ENCODE measurements around the gene CDCP1. TPM values are rescaled to one million over a fixed set of nuclear protein-coding genes. Genes with fewer than 3 reads are reported as not detected.
A peak's percentile ranks its signal among the peaks of the same experiment; 100 is the strongest.

CDCP1 gene
- total RNA-seq, 1 donor from 2014 or later, result 3.2 TPM

GRCh38 chr3:45067941-45068340 is 78.2 kb downstream of the CDCP1 start:
- peaks cover 9% of the 10 kb centered on the region for H3K27me3 Mint-ChIP-seq
- no peak for DNase-seq
- H3K4me1 Mint-ChIP-seq, result peaks cover 31% of the 10 kb centered on the region
- intact Hi-C loops (cut with micrococcal nuclease), result no loop called here
- peaks cover 1% of the 10 kb centered on the region for H3K36me3 Mint-ChIP-seq (ENCODE audit: low read depth)
- no peak overlapping the region for H3K4me3 Mint-ChIP-seq
- H3K27ac Mint-ChIP-seq, result no peak overlapping the region
- peaks cover 3% of the 10 kb centered on the region for H3K9me3 Mint-ChIP-seq

GRCh38 chr3:45067486-45067885 is 78.7 kb downstream of the CDCP1 start:
- H3K4me3 Mint-ChIP-seq, result no peak overlapping the region
- no peaks in the 10 kb centered on the region for H3K36me3 Mint-ChIP-seq (ENCODE audit: low read depth)
- H3K4me1 Mint-ChIP-seq, result peaks cover 31% of the 10 kb centered on the region
- peaks cover 9% of the 10 kb centered on the region for H3K27me3 Mint-ChIP-seq
- no peak overlapping the region for H3K27ac Mint-ChIP-seq
- no peak for DNase-seq
- intact Hi-C loops (cut with micrococcal nuclease), result no loop called here
- peaks cover 3% of the 10 kb centered on the region for H3K9me3 Mint-ChIP-seq

GRCh38 chr3:45066109-45066801 is 79.9 kb downstream of the CDCP1 start:
- peaks cover 33% of the 10 kb centered on the region for H3K4me1 Mint-ChIP-seq
- intact Hi-C loops (cut with micrococcal nuclease), result loop anchor here (1.0 kb wide), 1 partner anchor 101 kb away; no protein-coding TSS in a partner anchor
- H3K9me3 Mint-ChIP-seq, result peaks cover 3% of the 10 kb centered on the region
- H3K36me3 Mint-ChIP-seq (ENCODE audit: low read depth), result no peaks in the 10 kb centered on the region
- no peak for DNase-seq
- peaks cover 9% of the 10 kb centered on the region for H3K27me3 Mint-ChIP-seq
- H3K27ac Mint-ChIP-seq, result peak overlapping the region; percentile 54
- H3K4me3 Mint-ChIP-seq, result no peak overlapping the region

- peaks cover 3% of the 10 kb centered on the region for H3K9me3 Mint-ChIP-seq
- intact Hi-C loops (cut with micrococcal nuclease), result loop anchor here (2.0 kb wide), 1 partner anchor 39 kb away; no protein-coding TSS in a partner anchor
- peak overlapping the region; percentile 41 for H3K4me3 Mint-ChIP-seq
- H3K27me3 Mint-ChIP-seq, result peaks cover 9% of the 10 kb centered on the region
- DNase-seq, result no peak
- H3K36me3 Mint-ChIP-seq (ENCODE audit: low read depth), result no peaks in the 10 kb centered on the region
- H3K27ac Mint-ChIP-seq, result peak overlapping the region; percentile 87
- peaks cover 33% of the 10 kb centered on the region for H3K4me1 Mint-ChIP-seq
Measured at GRCh38 chr3:45065373-45065720, 80.8 kb downstream of the CDCP1 start.

GRCh38 chr3:45064512-45065372 is 81.4 kb downstream of the CDCP1 start:
- DNase-seq, result peak; percentile 90
- Mint-ChIP-seq H3K9me3 (peaks cover 3% of the 10 kb centered on the region), H3K36me3 (ENCODE audit: low read depth) (no peaks in the 10 kb centered on the region), H3K4me1 (peaks cover 33% of the 10 kb centered on the region), H3K27ac (peak overlapping the region; percentile 87), H3K4me3 (peak overlapping the region; percentile 57), H3K27me3 (peaks cover 9% of the 10 kb centered on the region)
- intact Hi-C loops (cut with micrococcal nuclease), result loop anchor here (2.0 kb wide), 1 partner anchor 40 kb away; no protein-coding TSS in a partner anchor

- no peaks in the 10 kb centered on the region for H3K36me3 Mint-ChIP-seq (ENCODE audit: low read depth)
- intact Hi-C loops (cut with micrococcal nuclease), result no loop called here
- H3K4me3 Mint-ChIP-seq, result no peak overlapping the region
- peaks cover 3% of the 10 kb centered on the region for H3K9me3 Mint-ChIP-seq
- no peaks in the 10 kb centered on the region for H3K27me3 Mint-ChIP-seq
- peaks cover 34% of the 10 kb centered on the region for H3K4me1 Mint-ChIP-seq
- no peak for DNase-seq
- no peak overlapping the region for H3K27ac Mint-ChIP-seq
Measured at GRCh38 chr3:45062697-45063070, 83.5 kb downstream of the CDCP1 start.

- Mint-ChIP-seq H3K36me3 (ENCODE audit: low read depth) (no peaks in the 10 kb centered on the region), H3K9me3 (peaks cover 2% of the 10 kb centered on the region), H3K27me3 (no peaks in the 10 kb centered on the region), H3K4me1 (peaks cover 23% of the 10 kb centered on the region), H3K27ac (no peak overlapping the region), H3K4me3 (no peak overlapping the region)
- DNase-seq, result no peak
- intact Hi-C loops (cut with micrococcal nuclease), result no loop called here
Measured at GRCh38 chr3:45060165-45060892, 85.8 kb downstream of the CDCP1 start.

- Mint-ChIP-seq H3K27me3 (no peaks in the 10 kb centered on the region), H3K9me3 (no peaks in the 10 kb centered on the region), H3K36me3 (ENCODE audit: low read depth) (no peaks in the 10 kb centered on the region), H3K27ac (no peak overlapping the region), H3K4me3 (no peak overlapping the region), H3K4me1 (peaks cover 23% of the 10 kb centered on the region)
- DNase-seq, result no peak
- intact Hi-C loops (cut with micrococcal nuclease), result no loop called here
Measured at GRCh38 chr3:45059132-45059531, 87.0 kb downstream of the CDCP1 start.

- H3K4me3 Mint-ChIP-seq, result no peak overlapping the region
- no peak overlapping the region for H3K27ac Mint-ChIP-seq
- peaks cover 29% of the 10 kb centered on the region for H3K4me1 Mint-ChIP-seq
- no peaks in the 10 kb centered on the region for H3K9me3 Mint-ChIP-seq
- H3K36me3 Mint-ChIP-seq (ENCODE audit: low read depth), result no peaks in the 10 kb centered on the region
- intact Hi-C loops (cut with micrococcal nuclease), result no loop called here
- no peaks in the 10 kb centered on the region for H3K27me3 Mint-ChIP-seq
- DNase-seq, result no peak
Measured at GRCh38 chr3:45057557-45057956, 88.6 kb downstream of the CDCP1 start.

GRCh38 chr3:45056608-45057301 is 89.4 kb downstream of the CDCP1 start:
- H3K4me3 Mint-ChIP-seq, result no peak overlapping the region
- intact Hi-C loops (cut with micrococcal nuclease), result no loop called here
- H3K4me1 Mint-ChIP-seq, result peaks cover 27% of the 10 kb centered on the region
- H3K9me3 Mint-ChIP-seq, result no peaks in the 10 kb centered on the region
- H3K27ac Mint-ChIP-seq, result no peak overlapping the region
- no peaks in the 10 kb centered on the region for H3K27me3 Mint-ChIP-seq
- no peaks in the 10 kb centered on the region for H3K36me3 Mint-ChIP-seq (ENCODE audit: low read depth)
- no peak for DNase-seq

GRCh38 chr3:45055411-45056143 is 90.6 kb downstream of the CDCP1 start:
- Mint-ChIP-seq H3K27me3 (peaks cover 2% of the 10 kb centered on the region), H3K9me3 (no peaks in the 10 kb centered on the region), H3K27ac (no peak overlapping the region), H3K4me1 (peaks cover 27% of the 10 kb centered on the region), H3K4me3 (no peak overlapping the region), H3K36me3 (ENCODE audit: low read depth) (no peaks in the 10 kb centered on the region)
- intact Hi-C loops (cut with micrococcal nuclease), result loop anchor here (2.0 kb wide), 1 partner anchor 15 kb away; no protein-coding TSS in a partner anchor
- DNase-seq, result peak; percentile 66

- Mint-ChIP-seq H3K4me1 (peaks cover 27% of the 10 kb centered on the region), H3K9me3 (no peaks in the 10 kb centered on the region), H3K27me3 (peaks cover 6% of the 10 kb centered on the region), H3K27ac (no peak overlapping the region), H3K36me3 (ENCODE audit: low read depth) (no peaks in the 10 kb centered on the region), H3K4me3 (no peak overlapping the region)
- intact Hi-C loops (cut with micrococcal nuclease), result loop anchor here (2.0 kb wide), 1 partner anchor 14 kb away; no protein-coding TSS in a partner anchor
- no peak for DNase-seq
Measured at GRCh38 chr3:45055032-45055410, 91.2 kb downstream of the CDCP1 start.

Measured in activated CD4-positive, alpha-beta T cell treated with anti-CD3 and anti-CD28 coated beads, Interleukin-2, amount 10 ng/mL, durations not matched to agents 24 days and 14 days (primary cell).